ENCODE data around the gene EFNB2.

Gene EFNB2

GRCh38 chr13:106524108-106524507, 11.4 kb downstream of the EFNB2 start (continued):
- TF ChIP-seq GFI1B (tag by site-specific recombination; IDR thresholded peaks at IDR 0.05) (no peak), ZNF18 (tag by site-specific recombination; IDR thresholded peaks at IDR 0.05) (no peak), PRDM1 (tag by site-specific recombination; IDR thresholded peaks at IDR 0.05) (no peak), ZNF624 (tag by site-specific recombination; IDR thresholded peaks at IDR 0.05) (no peak), ZBTB1 (tag by site-specific recombination; IDR thresholded peaks at IDR 0.05) (no peak), ZNF311 (tag by site-specific recombination; IDR thresholded peaks at IDR 0.05; ENCODE audit: borderline replicate concordance) (no peak), ZNF132 (tag by site-specific recombination; IDR thresholded peaks at IDR 0.05; ENCODE audit: borderline replicate concordance) (no peak), ZNF623 (tag by site-specific recombination; IDR thresholded peaks at IDR 0.05) (no peak), OVOL3 (tag by site-specific recombination; IDR thresholded peaks at IDR 0.05) (no peak), ZFP3 (tag by site-specific recombination; IDR thresholded peaks at IDR 0.05; ENCODE audit: low read depth) (no peak)

GRCh38 chr13:106523576-106523975, 11.9 kb downstream of the EFNB2 start:
- Histone ChIP-seq H3K4me3 (ENCODE audit: low read depth, low read length) (no peak overlapping the region), H3K27ac (ENCODE audit: extremely low read depth, low read depth, low read length) (no peak overlapping the region), H3K4me1 (ENCODE audit: control insufficient read depth, insufficient read depth, low read length) (peaks cover 44% of the 10 kb centered on the region), H3K36me3 (ENCODE audit: control insufficient read depth in 2 of 2, insufficient read depth in 1 of 2, low read length in 2 of 2) (peaks cover 0 to 8% of the 10 kb centered on the region in 2 experiments; a peak in 1 of 3 replicates), H3K9me3 (ENCODE audit: control insufficient read depth, insufficient read depth, low read depth, low read length) (no peaks in the 10 kb centered on the region)
- no peak for TF ChIP-seq TCF7L2 (IDR thresholded peaks at IDR 0.05; ENCODE audit: borderline replicate concordance, low read depth, low read length)
- no peak for TF ChIP-seq PRDM4 (tag by site-specific recombination; IDR thresholded peaks at IDR 0.05)
- no peak for TF ChIP-seq ZNF837 (tag by site-specific recombination; IDR thresholded peaks at IDR 0.05)
- no peak for TF ChIP-seq BCL6B (tag by site-specific recombination; IDR thresholded peaks at IDR 0.05)
- TF ChIP-seq ZNF670 (tag by site-specific recombination; IDR thresholded peaks at IDR 0.05; ENCODE audit: low read depth): no peak
- no peak for TF ChIP-seq ZNF76 (tag by site-specific recombination; IDR thresholded peaks at IDR 0.05; ENCODE audit: borderline replicate concordance, low read depth)
- TF ChIP-seq ZBTB26 (tag by site-specific recombination; optimal IDR thresholded peaks at IDR 0.05): no peak
- TF ChIP-seq MZF1 (tag by site-specific recombination; IDR thresholded peaks at IDR 0.05; ENCODE audit: borderline replicate concordance): no peak
- TF ChIP-seq ZBTB21 (tag by site-specific recombination; IDR thresholded peaks at IDR 0.05): no peak
- TF ChIP-seq REPIN1 (tag by site-specific recombination; IDR thresholded peaks at IDR 0.05; ENCODE audit: low read depth): no peak
- no peak for TF ChIP-seq GLI4 (tag by site-specific recombination; IDR thresholded peaks at IDR 0.05)
- TF ChIP-seq ZNF707 (tag by site-specific recombination; IDR thresholded peaks at IDR 0.05): no peak
- TF ChIP-seq PRDM6 (tag by site-specific recombination; IDR thresholded peaks at IDR 0.05): no peak
- no peak for TF ChIP-seq ZNF660 (tag by site-specific recombination; IDR thresholded peaks at IDR 0.05)
- CTCF ChIA-PET: interaction anchor here (0.7 kb wide), 1 partner anchor 486 kb away, joined by 3 read pairs; no protein-coding TSS in a partner anchor
- POLR2A ChIA-PET: no interaction called here
